Esophagus squamous epithelium (tissue), 4 donors: ENCODE data around the gene TUBA4B.

Source experiments
- POLR2A ChIP-seq, 4 donors: fragments of 450-650 bp; IDR thresholded peaks; one replicate each; pipeline ENCODE4 v1.6.1; 2017; ENCODE audit warnings: antibody characterized with exemption in 4 of 4, mild to moderate bottlenecking in 4 of 4, moderate library complexity in 3 of 4
- TF ChIP-seq, protein P1 (sequence below), 6 experiments: fragments of 450-650 bp in 4 of 6; fragments of 200-600 bp in 2 of 6; sonication (generic) in 2 of 6; IDR thresholded peaks; one replicate each; pipeline ENCODE4 v1.5.1; 2016 to 2019; ENCODE audit warnings: antibody characterized with exemption in 6 of 6, mild to moderate bottlenecking in 4 of 6, moderate library complexity in 4 of 6

DNA sequence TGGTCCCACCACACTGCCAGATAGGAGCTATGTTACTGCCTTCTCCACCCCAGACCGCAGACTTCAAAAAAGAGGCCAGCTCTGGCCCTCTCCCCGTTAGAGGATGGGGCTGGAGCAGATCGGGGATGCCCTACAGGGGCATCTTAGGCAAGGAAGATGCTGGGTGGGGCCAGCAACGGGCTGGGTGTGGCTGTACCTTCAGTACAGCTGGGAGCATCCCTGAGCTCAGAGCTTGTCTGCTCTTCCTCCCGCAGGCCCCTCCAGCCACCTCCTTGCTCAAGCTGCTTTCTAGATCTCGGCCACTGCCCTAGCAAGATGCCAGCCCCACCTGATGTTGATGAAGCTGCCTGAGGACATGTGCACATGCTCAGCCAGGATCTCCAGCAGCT is 46.3 kb downstream of the TUBA4B start:
- TF ChIP-seq, protein P1, sequence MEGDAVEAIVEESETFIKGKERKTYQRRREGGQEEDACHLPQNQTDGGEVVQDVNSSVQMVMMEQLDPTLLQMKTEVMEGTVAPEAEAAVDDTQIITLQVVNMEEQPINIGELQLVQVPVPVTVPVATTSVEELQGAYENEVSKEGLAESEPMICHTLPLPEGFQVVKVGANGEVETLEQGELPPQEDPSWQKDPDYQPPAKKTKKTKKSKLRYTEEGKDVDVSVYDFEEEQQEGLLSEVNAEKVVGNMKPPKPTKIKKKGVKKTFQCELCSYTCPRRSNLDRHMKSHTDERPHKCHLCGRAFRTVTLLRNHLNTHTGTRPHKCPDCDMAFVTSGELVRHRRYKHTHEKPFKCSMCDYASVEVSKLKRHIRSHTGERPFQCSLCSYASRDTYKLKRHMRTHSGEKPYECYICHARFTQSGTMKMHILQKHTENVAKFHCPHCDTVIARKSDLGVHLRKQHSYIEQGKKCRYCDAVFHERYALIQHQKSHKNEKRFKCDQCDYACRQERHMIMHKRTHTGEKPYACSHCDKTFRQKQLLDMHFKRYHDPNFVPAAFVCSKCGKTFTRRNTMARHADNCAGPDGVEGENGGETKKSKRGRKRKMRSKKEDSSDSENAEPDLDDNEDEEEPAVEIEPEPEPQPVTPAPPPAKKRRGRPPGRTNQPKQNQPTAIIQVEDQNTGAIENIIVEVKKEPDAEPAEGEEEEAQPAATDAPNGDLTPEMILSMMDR (IDR thresholded peaks at IDR 0.05), result no peak
- TF ChIP-seq POLR2A (IDR thresholded peaks at IDR 0.05), result no peak
